GM18909 (cell line): ENCODE data around the gene WNK2.
"Not testable (repeated sequence)": the region's sequence is repeated elsewhere in the genome, so short reads cannot be mapped to it uniquely, and the experiment has no call there.

ENCODE experiments used
- ATAC-seq: cut with Tn5 transposase; IDR thresholded peaks from one replicate; pipeline ENCODE4 v1.9.1; 2021; ENCODE audit warnings: mild to moderate bottlenecking; ENCODE audit not compliant: unreplicated experiment, poor library complexity

WNK2 gene

DNA sequence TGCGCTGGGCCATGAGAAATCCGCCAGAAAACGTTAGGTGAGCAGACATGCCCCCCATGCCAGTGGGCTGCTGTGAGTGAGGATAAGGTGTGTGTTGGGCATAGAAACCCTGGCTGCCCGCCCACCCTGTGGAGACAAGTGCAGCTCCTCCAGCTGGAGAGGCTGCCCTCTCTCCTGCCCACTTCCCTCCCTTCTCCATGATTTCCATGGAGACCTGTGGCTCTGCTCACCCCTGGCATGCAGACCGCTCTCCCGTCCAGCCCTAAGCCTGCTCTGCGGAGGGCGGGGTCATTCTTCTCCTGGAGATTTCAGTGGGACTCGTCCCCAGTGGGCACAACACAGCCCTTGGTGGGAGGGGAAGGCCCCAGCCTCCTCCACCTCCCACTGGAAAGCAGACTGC is 134.5 kb downstream of the WNK2 start:
- no peak for ATAC-seq

DNA sequence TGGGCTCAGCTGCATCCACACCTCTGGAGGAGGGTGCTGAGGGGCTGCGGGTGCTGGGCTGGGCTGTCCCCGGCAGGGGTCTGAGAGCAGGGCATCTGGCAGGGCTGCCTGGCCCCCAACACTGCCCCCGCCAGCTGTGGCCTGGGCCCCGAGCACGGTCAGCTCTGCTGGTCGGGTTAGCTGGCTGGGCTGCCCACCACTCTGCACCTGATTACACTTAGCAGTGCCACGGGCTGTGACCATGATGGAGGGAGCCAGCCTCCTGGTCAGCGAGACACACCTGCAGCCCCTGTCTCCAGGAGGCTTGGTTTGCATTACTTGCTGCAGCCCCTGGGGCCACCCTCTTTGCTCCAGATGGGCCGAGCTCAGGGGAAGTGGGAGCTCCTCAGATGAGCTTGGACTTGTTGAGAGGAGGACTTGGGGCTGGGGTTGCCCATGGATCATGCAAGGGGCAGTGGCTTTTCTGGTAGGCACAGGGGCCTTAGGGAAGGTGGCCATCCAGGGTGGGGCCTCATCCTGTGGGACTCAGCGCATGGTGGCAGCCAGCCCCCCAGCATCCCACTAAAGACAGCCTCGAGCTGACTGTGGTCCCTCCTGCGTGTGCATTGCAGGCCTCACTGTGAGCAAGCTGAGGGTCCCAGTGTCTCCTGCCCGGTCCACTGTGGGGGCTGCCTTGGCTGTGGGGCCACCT is 135.5 kb downstream of the WNK2 start:
- no peak for ATAC-seq

GRCh38 chr9:93319992-93320500 is 136.1 kb downstream of the WNK2 start:
- ATAC-seq, result no peak

GRCh38 chr9:93320591-93321219 is 136.8 kb downstream of the WNK2 start:
- no peak for ATAC-seq

DNA sequence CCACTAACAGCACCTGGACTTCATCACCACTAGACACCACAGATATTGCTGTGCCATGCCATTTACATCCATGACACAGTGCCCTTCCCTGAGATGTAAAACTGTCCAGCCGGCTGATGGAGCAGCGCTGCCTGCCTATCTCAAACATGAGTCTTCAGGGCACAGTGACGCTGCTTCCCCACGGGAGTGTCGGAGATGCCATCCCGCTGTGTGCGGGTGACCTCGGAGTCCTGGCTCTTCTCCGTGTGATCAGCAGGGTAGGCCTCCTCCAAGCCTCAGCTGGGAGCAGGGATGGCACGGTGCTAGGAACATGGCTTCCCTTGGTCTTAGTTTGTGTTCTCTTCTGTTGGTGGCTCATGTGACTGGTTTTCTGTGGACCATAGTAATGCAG is 137.3 kb downstream of the WNK2 start:
- ATAC-seq, result no peak

- not testable (repeated sequence) for ATAC-seq
Measured at GRCh38 chr9:93323446-93323954, 139.6 kb downstream of the WNK2 start.

GRCh38 chr9:93324191-93324834 is 140.4 kb downstream of the WNK2 start:
- ATAC-seq, result no peak

DNA sequence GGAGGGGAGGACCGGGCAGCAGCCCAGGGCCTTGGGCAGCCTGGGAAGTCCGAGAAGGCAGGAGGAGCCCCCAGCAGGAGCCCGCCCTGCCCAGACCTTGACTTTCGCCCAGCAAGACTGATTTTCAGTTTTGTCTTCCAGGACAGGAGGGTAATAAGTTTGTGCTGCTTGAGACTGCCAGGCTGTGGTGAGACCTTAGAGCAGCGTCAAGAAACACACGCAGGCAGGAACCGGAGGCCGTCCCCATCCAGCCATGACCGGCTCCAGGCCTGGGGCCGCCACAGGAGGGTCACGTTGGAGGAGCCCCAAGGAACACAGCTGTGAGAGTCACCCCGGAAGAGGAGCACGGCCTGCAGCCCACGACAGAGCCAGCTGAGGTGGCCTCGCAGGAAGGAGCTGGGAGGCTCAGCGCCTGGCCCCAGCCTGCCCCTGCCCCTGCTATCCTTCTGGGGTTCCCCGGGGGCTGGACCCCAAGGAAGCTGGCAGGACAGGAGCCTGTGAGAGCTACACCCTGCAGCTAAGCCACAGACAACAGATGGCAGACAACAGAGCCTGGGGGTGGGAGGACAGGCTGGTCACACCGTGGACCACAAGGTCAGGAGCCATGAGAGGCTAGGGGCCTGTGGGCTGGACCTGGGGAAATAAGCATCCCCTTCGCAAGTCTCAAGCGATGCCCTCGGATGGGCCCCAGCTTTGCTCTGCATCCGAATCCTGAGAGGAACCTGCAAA is 141.5 kb downstream of the WNK2 start:
- ATAC-seq, result no peak

DNA sequence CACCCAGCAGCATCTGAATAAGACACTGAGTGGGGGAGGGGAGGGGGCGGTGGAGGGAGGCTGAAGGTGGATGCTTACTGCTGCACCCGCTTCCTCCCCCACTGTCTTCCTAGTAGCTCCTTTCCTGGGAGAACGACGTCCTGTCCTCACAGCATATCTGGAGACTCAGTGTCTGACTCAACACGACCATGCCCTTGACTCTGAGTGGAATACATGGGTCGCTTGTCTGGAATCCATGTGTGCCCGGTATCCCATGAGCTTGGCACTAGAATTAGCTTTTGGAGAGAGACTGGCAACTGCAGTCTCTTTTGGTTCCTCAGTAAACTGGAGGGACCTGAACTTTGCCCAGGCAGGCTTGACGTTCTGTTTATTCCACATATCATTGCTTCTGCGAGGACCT is 142.1 kb downstream of the WNK2 start:
- no peak for ATAC-seq

- no peak for ATAC-seq
Measured at GRCh38 chr9:93326654-93327053, 142.7 kb downstream of the WNK2 start.

- no peak for ATAC-seq
Measured at GRCh38 chr9:93329629-93330280, 145.8 kb downstream of the WNK2 start.

- no peak for ATAC-seq
Measured at GRCh38 chr9:93332317-93332716, 148.4 kb downstream of the WNK2 start.

- ATAC-seq, result no peak
Measured at GRCh38 chr9:93336720-93337119, 152.8 kb downstream of the WNK2 start.

DNA sequence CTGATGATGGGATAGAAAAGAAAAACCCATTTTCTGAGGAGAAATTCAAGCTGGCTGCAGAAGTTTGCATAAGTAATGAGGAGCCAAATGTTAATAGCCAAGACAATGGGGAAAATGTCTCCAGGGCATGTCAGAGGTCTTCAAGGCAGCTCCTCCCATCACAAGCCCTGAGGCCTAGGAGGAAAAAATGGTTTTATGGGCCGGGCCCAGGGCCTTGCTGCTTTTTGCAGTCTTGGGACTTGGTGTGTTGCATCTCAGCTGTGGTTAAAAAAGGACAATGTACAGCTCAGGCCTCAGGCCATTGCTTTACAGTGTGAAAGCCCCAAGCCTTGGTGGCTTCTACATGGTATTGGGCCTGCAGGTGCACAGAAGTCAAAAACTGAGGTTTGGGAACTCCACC is 154.3 kb downstream of the WNK2 start:
- ATAC-seq, result not testable (repeated sequence)

GRCh38 chr9:93340091-93340490 is 156.2 kb downstream of the WNK2 start:
- ATAC-seq, result no peak

GRCh38 chr9:93341820-93342219 is 157.9 kb downstream of the WNK2 start:
- ATAC-seq, result not testable (repeated sequence)

DNA sequence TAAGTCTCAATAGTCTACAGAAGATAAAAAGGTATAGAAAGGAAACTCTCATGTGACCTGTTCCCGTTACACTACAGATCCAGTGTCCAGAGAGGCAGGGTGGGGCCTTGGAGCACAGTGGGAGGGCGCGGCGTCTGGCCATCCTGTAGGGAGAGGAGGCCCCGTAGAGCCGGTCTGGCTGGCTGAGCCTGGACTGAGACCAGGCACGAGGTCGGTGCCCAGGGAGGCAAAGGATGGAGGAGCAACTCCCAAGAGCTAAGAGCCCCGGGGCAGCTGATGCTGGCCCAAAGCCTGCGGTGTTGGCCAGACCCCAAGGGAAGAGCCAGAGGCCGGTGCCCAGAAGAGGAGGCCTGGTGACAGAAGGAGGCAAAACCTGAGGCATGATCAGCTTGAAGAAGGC is 158.5 kb downstream of the WNK2 start:
- not testable (repeated sequence) for ATAC-seq

DNA sequence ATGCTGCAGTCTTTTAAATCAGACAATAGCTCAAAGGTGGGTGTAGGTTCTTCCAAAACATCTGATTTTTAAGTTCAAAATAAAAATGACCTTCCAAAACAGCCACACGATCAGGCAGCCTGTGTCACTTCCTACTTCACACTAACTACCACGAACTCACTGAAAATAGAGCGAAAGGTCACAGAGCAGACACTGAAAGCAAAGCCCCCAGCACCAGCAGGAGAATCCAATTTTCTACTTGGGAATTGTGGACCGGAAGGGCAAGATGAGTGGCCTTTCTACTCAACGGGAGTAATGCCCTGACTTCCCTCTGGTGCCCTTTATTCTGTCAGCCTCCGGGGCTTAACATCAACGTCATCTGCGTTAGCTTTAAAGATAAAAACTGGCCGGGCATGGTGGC is 159.7 kb downstream of the WNK2 start:
- ATAC-seq, result no peak

GRCh38 chr9:93345643-93346230 is 161.8 kb downstream of the WNK2 start:
- ATAC-seq, result no peak
